ENCODE measurements around the gene CORO6. TPM values are rescaled to one million over a fixed set of nuclear protein-coding genes. Genes with fewer than 3 reads are reported as not detected.

CORO6 gene
- 100 to 1,000 TPM in 2 of 4 donors, 10 to 100 TPM in 2; 34.5 to 139 (median 83.1) TPM for total RNA-seq

GRCh38 chr17:29622337-29623282, at the start of gene CORO6:
TSS of gene CORO6 (minus strand) at chr17:29622912. CDS start at chr17:29621421, 1,491 bp downstream.
- peak in 1 of 2 donors; percentile 60 for DNase-seq (ENCODE audit: low spot score in 2 of 2)
- Histone ChIP-seq H3K36me3 (no peaks in the 10 kb centered on the region), H3K4me3 (peak within 1 kb of the TSS; percentile 50 to 80 (median 66)), H3K9me3 (no peaks in the 10 kb centered on the region), H3K4me1 (peaks cover 0 to 51% (median 24%) of the 10 kb centered on the region in 4 donors), H3K27ac (peak within 1 kb of the TSS; percentile 24 to 81 (median 36)), H3K27me3 (no peaks in the 10 kb centered on the region)
- TF ChIP-seq POLR2A (IDR thresholded peaks at IDR 0.05): peak; percentile 13 to 74
- no peak for TF ChIP-seq CTCF (IDR thresholded peaks at IDR 0.05)
- TF ChIP-seq EP300 (IDR thresholded peaks at IDR 0.05): peak in 1 of 2 donors; percentile 49
- 0 to 3% methylated on average over 2 to 54 of the region's 77 CpGs for WGBS, 2 donors

GRCh38 chr17:29671661-29672060, 48.9 kb upstream of the CORO6 start:
- H3K4me3 ChIP-seq: no peak overlapping the region
- H3K9me3 ChIP-seq: no peaks in the 10 kb centered on the region
- TF ChIP-seq EP300 (IDR thresholded peaks at IDR 0.05): no peak
- TF ChIP-seq CTCF (IDR thresholded peaks at IDR 0.05): no peak
- TF ChIP-seq POLR2A (IDR thresholded peaks at IDR 0.05): no peak
- H3K36me3 ChIP-seq: peaks cover 0 to 58% (median 16%) of the 10 kb centered on the region in 3 donors
- no peaks in the 10 kb centered on the region for H3K27me3 ChIP-seq
- no peak overlapping the region for H3K27ac ChIP-seq
- H3K4me1 ChIP-seq: peaks cover 0 to 30% (median 12%) of the 10 kb centered on the region in 4 donors
- 92 to 94% methylated on average over 5 of the region's 5 CpGs for WGBS, 2 donors
- no peak for DNase-seq (ENCODE audit: low spot score in 2 of 2)

- TF ChIP-seq EP300 (IDR thresholded peaks at IDR 0.05): no peak
- no peak for TF ChIP-seq POLR2A (IDR thresholded peaks at IDR 0.05)
- TF ChIP-seq CTCF (IDR thresholded peaks at IDR 0.05): no peak
- DNase-seq (ENCODE audit: low spot score in 2 of 2): no peak
- Histone ChIP-seq H3K36me3 (peaks cover 0 to 81% (median 16%) of the 10 kb centered on the region in 3 donors), H3K4me3 (no peak overlapping the region), H3K27ac (no peak overlapping the region), H3K9me3 (no peaks in the 10 kb centered on the region), H3K27me3 (no peaks in the 10 kb centered on the region), H3K4me1 (peaks cover 0 to 7% (median 0%) of the 10 kb centered on the region in 4 donors)
Measured at GRCh38 chr17:29669266-29669665, 46.6 kb upstream of the CORO6 start.

GRCh38 chr17:29667969-29668368, 45.3 kb upstream of the CORO6 start:
- no peaks in the 10 kb centered on the region for H3K9me3 ChIP-seq
- no peak overlapping the region for H3K4me3 ChIP-seq
- no peak for TF ChIP-seq CTCF (IDR thresholded peaks at IDR 0.05)
- no peak for TF ChIP-seq POLR2A (IDR thresholded peaks at IDR 0.05)
- TF ChIP-seq EP300 (IDR thresholded peaks at IDR 0.05): no peak
- H3K27me3 ChIP-seq: no peaks in the 10 kb centered on the region
- no peak for DNase-seq (ENCODE audit: low spot score in 2 of 2)
- peaks cover 0 to 3% (median 0%) of the 10 kb centered on the region in 4 donors for H3K4me1 ChIP-seq
- H3K36me3 ChIP-seq: peaks cover 0 to 91% (median 16%) of the 10 kb centered on the region in 3 donors
- no peak overlapping the region for H3K27ac ChIP-seq

- H3K27ac ChIP-seq: peak overlapping the region in 1 of 4 donors; percentile 49
- H3K36me3 ChIP-seq: peaks cover 0 to 75% (median 2%) of the 10 kb centered on the region in 3 donors
- DNase-seq (ENCODE audit: low spot score in 2 of 2): no peak
- H3K4me1 ChIP-seq: peaks cover 0 to 6% (median 0%) of the 10 kb centered on the region in 4 donors
- H3K27me3 ChIP-seq: no peaks in the 10 kb centered on the region
- WGBS, 2 donors: 14 to 17% methylated on average over 1 of the region's 1 CpG
- no peak for TF ChIP-seq POLR2A (IDR thresholded peaks at IDR 0.05)
- TF ChIP-seq CTCF (IDR thresholded peaks at IDR 0.05): no peak
- TF ChIP-seq EP300 (IDR thresholded peaks at IDR 0.05): no peak
- no peak overlapping the region for H3K4me3 ChIP-seq
- H3K9me3 ChIP-seq: no peaks in the 10 kb centered on the region
Measured at GRCh38 chr17:29665481-29665810, 42.7 kb upstream of the CORO6 start.
